Nucleus accumbens (tissue), 56 donors: ENCODE data around the gene SIAE.

Source experiments
- DNase-seq, 56 donors: peaks; one replicate each; lab custom pipeline; 2025; lab: John Stamatoyannopoulos, UW

SIAE gene

GRCh38 chr11:124584681-124585372 lies 88.7 kb downstream of the SIAE start:
- DNase-seq: no peak

GRCh38 chr11:124583781-124584180 lies 89.8 kb downstream of the SIAE start:
- DNase-seq: no peak
